ENCODE measurements around the gene SLC29A2.
"Not testable (repeated sequence)": the region's sequence is repeated elsewhere in the genome, so short reads cannot be mapped to it uniquely, and the experiment has no call there.

The SLC29A2 gene

GRCh38 chr11:66328302-66329144 is 43.0 kb downstream of the SLC29A2 start:
- H3K4me1 Mint-ChIP-seq = peaks cover 22 to 26% of the 10 kb centered on the region in 2 donors
- H3K36me3 Mint-ChIP-seq = no peaks in the 10 kb centered on the region
- no peaks in the 10 kb centered on the region for H3K9me3 Mint-ChIP-seq
- H3K27ac Mint-ChIP-seq = peak overlapping the region; percentile 60
- H3K27me3 Mint-ChIP-seq = no peaks in the 10 kb centered on the region
- H3K4me3 Mint-ChIP-seq = peak overlapping the region in 1 of 2 donors; percentile 46
- DNase-seq (peak; percentile 80), ATAC-seq (replicated peaks) (peak; percentile 91 to 94)

GRCh38 chr11:66328031-66328301 is 43.6 kb downstream of the SLC29A2 start:
- Mint-ChIP-seq H3K27me3 (no peaks in the 10 kb centered on the region), H3K9me3 (no peaks in the 10 kb centered on the region), H3K36me3 (no peaks in the 10 kb centered on the region), H3K4me3 (no peak overlapping the region), H3K27ac (peak overlapping the region; percentile 60), H3K4me1 (peaks cover 22 to 26% of the 10 kb centered on the region in 2 donors)
- DNase-seq (no peak), ATAC-seq (replicated peaks) (peak in 1 of 2 donors; percentile 24)

GRCh38 chr11:66327171-66328030 is 44.2 kb downstream of the SLC29A2 start:
- no peaks in the 10 kb centered on the region for H3K9me3 Mint-ChIP-seq
- peak overlapping the region; percentile 1 for H3K27ac Mint-ChIP-seq
- H3K36me3 Mint-ChIP-seq = no peaks in the 10 kb centered on the region
- ATAC-seq (replicated peaks) (no peak), DNase-seq (no peak)
- H3K4me1 Mint-ChIP-seq = peaks cover 22 to 28% of the 10 kb centered on the region in 2 donors
- H3K4me3 Mint-ChIP-seq = no peak overlapping the region
- H3K27me3 Mint-ChIP-seq = no peaks in the 10 kb centered on the region

GRCh38 chr11:66326261-66327111 is 45.1 kb downstream of the SLC29A2 start:
- H3K4me3 Mint-ChIP-seq = no peak overlapping the region
- no peaks in the 10 kb centered on the region for H3K9me3 Mint-ChIP-seq
- DNase-seq (no peak), ATAC-seq (replicated peaks) (no peak)
- H3K27me3 Mint-ChIP-seq = no peaks in the 10 kb centered on the region
- H3K27ac Mint-ChIP-seq = no peak overlapping the region
- H3K4me1 Mint-ChIP-seq = peaks cover 22 to 32% of the 10 kb centered on the region in 2 donors
- H3K36me3 Mint-ChIP-seq = no peaks in the 10 kb centered on the region

- Mint-ChIP-seq H3K4me3 (no peak overlapping the region), H3K27ac (no peak overlapping the region), H3K36me3 (no peaks in the 10 kb centered on the region), H3K27me3 (no peaks in the 10 kb centered on the region), H3K4me1 (peaks cover 22 to 32% of the 10 kb centered on the region in 2 donors), H3K9me3 (no peaks in the 10 kb centered on the region)
- ATAC-seq (replicated peaks) (no peak), DNase-seq (no peak)
These were observed 46.3 kb downstream of the SLC29A2 start for GRCh38 chr11:66325263-66325671.

GRCh38 chr11:66324664-66325063 is 46.9 kb downstream of the SLC29A2 start:
- no peaks in the 10 kb centered on the region for H3K36me3 Mint-ChIP-seq
- no peaks in the 10 kb centered on the region for H3K27me3 Mint-ChIP-seq
- H3K4me1 Mint-ChIP-seq = peaks cover 22 to 32% of the 10 kb centered on the region in 2 donors
- ATAC-seq (replicated peaks) = no peak
- H3K4me3 Mint-ChIP-seq = no peak overlapping the region
- DNase-seq = no peak
- no peaks in the 10 kb centered on the region for H3K9me3 Mint-ChIP-seq
- no peak overlapping the region for H3K27ac Mint-ChIP-seq

GRCh38 chr11:66323684-66324083 is 47.9 kb downstream of the SLC29A2 start:
- H3K36me3 Mint-ChIP-seq = no peaks in the 10 kb centered on the region
- no peak overlapping the region for H3K4me3 Mint-ChIP-seq
- ATAC-seq (replicated peaks) = no peak
- DNase-seq = no peak
- H3K27me3 Mint-ChIP-seq = no peaks in the 10 kb centered on the region
- no peaks in the 10 kb centered on the region for H3K9me3 Mint-ChIP-seq
- H3K4me1 Mint-ChIP-seq = peaks cover 27 to 36% of the 10 kb centered on the region in 2 donors
- H3K27ac Mint-ChIP-seq = peak overlapping the region; percentile 0

- Mint-ChIP-seq H3K27me3 (no peaks in the 10 kb centered on the region), H3K9me3 (no peaks in the 10 kb centered on the region), H3K27ac (no peak overlapping the region), H3K36me3 (no peaks in the 10 kb centered on the region), H3K4me3 (no peak overlapping the region), H3K4me1 (peaks cover 28 to 36% of the 10 kb centered on the region in 2 donors)
- ATAC-seq (replicated peaks) (no peak), DNase-seq (no peak)
These were observed 48.7 kb downstream of the SLC29A2 start for GRCh38 chr11:66322732-66323427.

- Mint-ChIP-seq H3K36me3 (no peaks in the 10 kb centered on the region), H3K27ac (no peak overlapping the region), H3K4me1 (peaks cover 26 to 38% of the 10 kb centered on the region in 2 donors), H3K4me3 (no peak overlapping the region), H3K9me3 (no peaks in the 10 kb centered on the region), H3K27me3 (no peaks in the 10 kb centered on the region)
- DNase-seq = no peak
- no peak for ATAC-seq (replicated peaks)
These were observed 50.0 kb downstream of the SLC29A2 start for GRCh38 chr11:66321606-66322005.

- H3K9me3 Mint-ChIP-seq; H3K4me3 Mint-ChIP-seq; ATAC-seq (replicated peaks); DNase-seq; H3K27ac Mint-ChIP-seq; H3K27me3 Mint-ChIP-seq; H3K36me3 Mint-ChIP-seq: not testable (repeated sequence)
- H3K4me1 Mint-ChIP-seq = peaks cover 22 to 32% of the 10 kb centered on the region in 2 donors
These were observed 50.8 kb downstream of the SLC29A2 start for GRCh38 chr11:66320748-66321147.

- not testable (repeated sequence) for H3K27ac Mint-ChIP-seq; ATAC-seq (replicated peaks); DNase-seq; H3K36me3 Mint-ChIP-seq; H3K9me3 Mint-ChIP-seq; H3K4me3 Mint-ChIP-seq; H3K27me3 Mint-ChIP-seq
- H3K4me1 Mint-ChIP-seq = peaks cover 21 to 32% of the 10 kb centered on the region in 2 donors
These were observed 51.3 kb downstream of the SLC29A2 start for GRCh38 chr11:66320289-66320688.

GRCh38 chr11:66318600-66318970 is 53.0 kb downstream of the SLC29A2 start:
- H3K36me3 Mint-ChIP-seq = no peaks in the 10 kb centered on the region
- no peaks in the 10 kb centered on the region for H3K27me3 Mint-ChIP-seq
- H3K9me3 Mint-ChIP-seq = no peaks in the 10 kb centered on the region
- peak overlapping the region; percentile 90 for H3K27ac Mint-ChIP-seq
- ATAC-seq (replicated peaks) (no peak), DNase-seq (no peak)
- H3K4me1 Mint-ChIP-seq = peaks cover 25 to 40% of the 10 kb centered on the region in 2 donors
- H3K4me3 Mint-ChIP-seq = peak overlapping the region in 1 of 2 donors; percentile 74

- DNase-seq (no peak), ATAC-seq (replicated peaks) (peak; percentile 79 to 84)
- no peaks in the 10 kb centered on the region for H3K27me3 Mint-ChIP-seq
- H3K27ac Mint-ChIP-seq = peak overlapping the region; percentile 90
- H3K4me1 Mint-ChIP-seq = peaks cover 25 to 43% of the 10 kb centered on the region in 2 donors
- H3K9me3 Mint-ChIP-seq = no peaks in the 10 kb centered on the region
- peak overlapping the region; percentile 71 to 74 for H3K4me3 Mint-ChIP-seq
- no peaks in the 10 kb centered on the region for H3K36me3 Mint-ChIP-seq
These were observed 53.6 kb downstream of the SLC29A2 start for GRCh38 chr11:66317723-66318599.

Data from stimulated activated naive B cell treated with anti-CD40 and anti-IgM and Interleukin-4, amounts not matched to agents 10 μg/mL and 1 μg/mL and 100 μg/mL, for 72 hours (primary cell).